ENCODE data around the gene CLEC5A.
"Not testable (repeated sequence)": the region's sequence is repeated elsewhere in the genome, so short reads cannot be mapped to it uniquely, and the experiment has no call there.

Gene CLEC5A

GRCh38 chr7:141945356-141945755 lies 1.4 kb downstream of the CLEC5A start:
- DNase-seq, result no peak

- no peak for DNase-seq
These were observed 2.0 kb downstream of the CLEC5A start for GRCh38 chr7:141944811-141945210.

DNA sequence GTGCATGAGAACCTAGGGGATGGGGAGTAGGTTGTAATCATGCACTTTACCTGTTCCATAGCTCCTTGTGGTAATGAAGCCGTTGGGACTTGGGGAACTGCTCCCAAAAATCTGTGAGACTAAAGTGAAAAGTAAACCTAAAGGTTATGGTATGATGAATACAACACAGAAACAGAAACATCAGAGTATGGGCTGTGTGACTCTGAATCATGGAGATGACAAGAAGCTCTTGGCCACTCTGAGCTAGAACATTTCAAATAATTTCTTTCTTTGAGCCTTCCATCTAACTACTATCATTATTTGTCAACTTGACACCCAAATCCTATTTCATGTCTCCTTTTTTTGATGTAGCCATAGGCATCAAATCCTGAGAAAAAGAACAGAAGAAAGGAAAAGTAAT lies 2.9 kb downstream of the CLEC5A start:
- no peak for DNase-seq

DNA sequence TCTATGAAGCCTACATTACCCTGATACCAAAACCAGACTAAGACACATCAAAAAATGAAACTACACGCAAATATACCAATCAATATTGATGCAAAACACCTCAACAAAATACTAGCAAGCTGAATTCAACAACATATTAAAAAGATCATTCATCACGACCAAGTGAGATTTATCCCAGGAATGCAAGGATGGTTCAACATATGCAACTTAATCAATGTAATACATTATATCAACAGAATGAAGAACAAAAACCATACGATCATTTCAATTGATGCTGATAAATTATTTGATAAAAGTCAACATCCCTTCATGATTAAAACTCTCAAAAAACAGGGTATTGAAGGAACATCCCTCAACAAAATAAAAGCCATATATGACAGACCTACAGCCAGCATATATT lies 5.7 kb downstream of the CLEC5A start:
- no peak for DNase-seq

GRCh38 chr7:141930211-141930610 lies 16.6 kb downstream of the CLEC5A start:
- no peak for DNase-seq

- no peak for DNase-seq
These were observed 18.0 kb downstream of the CLEC5A start for GRCh38 chr7:141928845-141929195.

- DNase-seq, result no peak
These were observed 18.5 kb downstream of the CLEC5A start for GRCh38 chr7:141928146-141928844.

DNA sequence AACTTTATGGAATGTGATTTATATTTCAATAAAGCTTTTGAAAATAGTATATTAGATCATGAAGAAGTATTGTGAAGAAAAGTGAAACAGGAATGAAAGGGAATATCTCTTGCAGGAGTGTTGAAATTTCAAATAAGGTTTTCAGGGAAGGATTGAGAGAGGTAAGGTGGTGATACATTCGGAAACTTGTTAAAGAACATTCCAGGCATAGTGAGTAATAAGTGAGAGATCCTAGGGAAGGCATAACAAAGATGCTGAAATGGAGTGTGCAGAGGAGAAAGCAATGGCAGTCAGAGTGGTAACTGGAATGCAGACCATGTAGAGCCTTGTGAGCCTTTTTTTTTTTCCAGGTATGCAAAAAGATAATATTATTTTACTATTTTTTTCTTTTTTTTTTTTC lies 26.5 kb downstream of the CLEC5A start:
- DNase-seq, result no peak

- no peak for DNase-seq
These were observed 30.7 kb downstream of the CLEC5A start, which contains the start of gene OR9A4 for GRCh38 chr7:141916099-141916498. OR9A4 (plus strand) TSS chr7:141916399; CDS start chr7:141918876, 2,477 bp downstream.

DNA sequence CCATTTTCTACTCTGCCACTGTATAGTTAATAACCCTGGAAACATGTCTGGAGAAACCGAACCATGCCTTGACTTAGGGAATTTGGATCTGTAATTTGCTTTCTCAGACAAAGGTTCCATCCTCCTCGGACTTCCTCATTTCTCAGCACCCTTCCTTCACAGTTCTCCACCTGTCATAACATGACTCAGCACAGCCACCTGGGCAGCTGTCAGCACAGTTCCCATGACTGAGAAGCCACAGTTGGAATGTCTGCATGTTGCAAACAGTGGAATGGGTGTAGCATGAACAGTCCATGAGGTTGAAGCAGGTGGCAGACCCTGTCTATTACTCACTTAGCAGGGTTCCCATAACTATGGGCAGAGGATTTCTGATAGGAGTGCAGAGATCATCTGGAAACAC lies 31.2 kb downstream of the CLEC5A start:
- DNase-seq, result no peak

GRCh38 chr7:141911391-141911790 lies 35.4 kb downstream of the CLEC5A start:
- DNase-seq, result no peak

DNA sequence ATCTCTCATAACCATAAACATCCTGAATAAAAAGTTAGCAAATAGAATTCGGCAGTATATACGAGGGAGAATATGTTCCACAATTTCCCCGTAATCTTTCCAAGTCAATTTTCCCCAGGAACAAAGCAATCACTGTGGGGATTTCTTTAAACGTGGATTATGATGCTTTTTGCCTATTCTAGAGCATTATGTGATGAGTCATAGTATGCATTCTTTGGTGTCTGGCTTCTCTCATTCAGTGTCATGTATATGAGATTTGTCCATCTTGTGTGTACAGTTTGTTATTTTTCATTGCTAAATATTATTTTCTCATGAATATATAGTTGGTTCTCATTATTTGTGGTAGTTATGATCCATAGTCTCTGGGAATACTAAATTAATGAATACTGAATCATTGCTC lies 40.5 kb downstream of the CLEC5A start:
- DNase-seq, result no peak

DNA sequence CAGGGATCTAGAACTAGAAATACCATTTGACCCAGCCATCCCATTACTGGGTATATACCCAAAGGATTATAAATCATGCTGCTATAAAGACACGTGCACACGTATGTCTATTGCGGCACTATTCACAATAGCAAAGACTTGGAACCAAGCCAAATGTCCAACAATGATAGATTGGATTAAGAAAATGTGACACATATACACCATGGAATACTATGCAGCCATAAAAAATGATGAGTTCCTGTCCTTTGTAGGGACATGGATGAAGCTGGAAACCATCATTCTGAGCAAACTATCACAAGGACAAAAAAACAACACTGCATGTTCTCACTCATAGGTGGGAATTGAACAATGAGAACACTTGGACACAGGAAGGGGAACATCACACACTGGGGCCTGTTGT lies 47.4 kb downstream of the CLEC5A start:
- DNase-seq, result not testable (repeated sequence)

DNA sequence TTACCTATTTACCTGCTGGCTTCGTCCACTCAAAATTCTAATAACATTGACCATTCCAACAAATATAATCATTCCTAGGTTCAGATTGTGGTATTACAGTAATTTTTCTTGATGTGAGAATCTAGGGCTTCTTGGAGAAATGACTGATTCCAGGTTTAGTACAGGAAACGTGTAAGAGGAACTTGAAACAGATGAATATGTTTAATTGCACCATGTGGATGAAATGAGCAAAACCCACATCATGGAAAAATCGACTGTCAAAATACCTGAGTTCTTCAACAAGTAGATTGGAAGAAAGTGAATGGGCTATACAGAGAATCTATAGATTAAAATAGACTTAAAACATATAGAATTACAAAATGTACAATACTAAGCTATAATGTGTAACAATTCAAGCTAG lies 55.4 kb downstream of the CLEC5A start:
- no peak for DNase-seq

DNA sequence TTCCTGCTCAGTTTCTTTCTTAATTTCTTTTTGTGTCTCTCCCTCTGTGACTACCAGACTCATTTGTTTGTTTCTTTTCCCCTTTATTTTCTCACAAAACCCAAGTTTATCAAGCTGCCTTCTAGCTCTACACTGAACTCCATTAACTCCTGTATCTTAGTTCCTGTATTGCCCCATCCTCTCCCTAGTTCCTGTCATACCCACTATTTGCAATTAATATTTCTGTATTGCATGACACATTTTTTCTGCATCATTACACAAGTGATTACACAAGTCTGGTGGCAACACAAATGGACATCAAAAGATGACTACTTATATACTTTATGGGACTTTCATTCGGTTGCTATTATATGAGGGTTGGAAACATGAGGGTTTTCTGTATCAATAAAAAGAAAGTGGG lies 57.5 kb downstream of the CLEC5A start:
- DNase-seq, result no peak

- peak; percentile 7 for DNase-seq
These were observed 62.1 kb downstream of the CLEC5A start for GRCh38 chr7:141884539-141885225.

GRCh38 chr7:141880960-141881359 lies 65.8 kb downstream of the CLEC5A start:
- no peak for DNase-seq

- no peak for DNase-seq
These were observed 69.4 kb downstream of the CLEC5A start for GRCh38 chr7:141877365-141877764.
